WTC11 (cell line): ENCODE results near the gene INO80E. TPM values are rescaled to one million over a fixed set of nuclear protein-coding genes. Genes with fewer than 3 reads are reported as not detected.

Experiments
- ATAC-seq: fragments of 200-7000 bp; cut with Tn5 transposase; 2 replicates; pipeline ENCODE4 v1.10.0; 2021; ENCODE audit warnings: mild to moderate bottlenecking, moderate library complexity
- CTCF ChIA-PET: fragments of 300-600 bp; sonication (Branson Sonifier 250); formaldehyde crosslinking; loops from one replicate; lab custom pipeline; 2021; ENCODE audit warnings: antibody characterized with exemption; lab: Charles Lee
- POLR2A ChIA-PET: fragments of 350-600 bp; sonication (Branson Sonifier 250); formaldehyde crosslinking; loops from one replicate; lab custom pipeline; 2021; ENCODE audit warnings: antibody characterized with exemption; lab: Charles Lee
- DNase-seq: peaks from one replicate; pipeline ENCODE4 v3.0.0; 2021; ENCODE audit warnings: low spot score
- H3K27ac Mint-ChIP-seq: 2 replicates; pipeline ENCODE4 v1.8.0; 2021; ENCODE audit warnings: mixed read lengths
- H3K27me3 Mint-ChIP-seq: 2 replicates; pipeline ENCODE4 v1.8.0; 2021; ENCODE audit warnings: low read depth, mild to moderate bottlenecking, moderate library complexity, mixed read lengths
- H3K36me3 Mint-ChIP-seq: 2 replicates; pipeline ENCODE4 v1.8.0; 2021; ENCODE audit warnings: mixed read lengths
- H3K4me1 Mint-ChIP-seq: 2 replicates; pipeline ENCODE4 v1.8.0; 2022; ENCODE audit warnings: mixed read lengths
- H3K4me3 Mint-ChIP-seq: 2 replicates; pipeline ENCODE4 v1.8.0; 2021; ENCODE audit warnings: mild to moderate bottlenecking, moderate library complexity, mixed read lengths
- H3K9me3 Mint-ChIP-seq: 2 replicates; pipeline ENCODE4 v1.8.0; 2021; ENCODE audit warnings: mixed read lengths
- AR ChIP-seq: fragments of 250-450 bp; sonication (Bioruptor Pico); IDR thresholded peaks from 2 replicates; pipeline ENCODE4 v1.9.0; 2021; ENCODE audit warnings: mild to moderate bottlenecking
- ATF1 ChIP-seq: sonication (generic); formaldehyde crosslinking; IDR thresholded peaks from 2 replicates; pipeline ENCODE4 v1.8.1; 2023; ENCODE audit warnings: mild to moderate bottlenecking, moderate library complexity, missing genetic modification reagents
- CREB1 ChIP-seq: sonication (generic); formaldehyde crosslinking; IDR thresholded peaks from 2 replicates; pipeline ENCODE4 v1.8.0; 2023; ENCODE audit warnings: mild to moderate bottlenecking, missing genetic modification reagents
- E2F4 ChIP-seq: sonication (generic); formaldehyde crosslinking; IDR thresholded peaks from 2 replicates; pipeline ENCODE4 v1.8.1; 2022; ENCODE audit warnings: low read depth, mild to moderate bottlenecking, moderate library complexity, missing genetic modification reagents, borderline replicate concordance
- ELF4 ChIP-seq: sonication (generic); formaldehyde crosslinking; IDR thresholded peaks from 2 replicates; pipeline ENCODE4 v1.8.1; 2022; ENCODE audit warnings: low read depth, mild to moderate bottlenecking, moderate library complexity, missing genetic modification reagents
- IRF1 ChIP-seq: sonication (generic); formaldehyde crosslinking; IDR thresholded peaks from 2 replicates; pipeline ENCODE4 v1.8.0; 2023; ENCODE audit warnings: missing genetic modification reagents
- JUN ChIP-seq: sonication (generic); formaldehyde crosslinking; IDR thresholded peaks from 2 replicates; pipeline ENCODE4 v1.8.0; 2023; ENCODE audit warnings: mild to moderate bottlenecking, missing genetic modification reagents
- MAX ChIP-seq: sonication (generic); formaldehyde crosslinking; IDR thresholded peaks from 2 replicates; pipeline ENCODE4 v1.8.0; 2022; ENCODE audit warnings: mild to moderate bottlenecking, missing genetic modification reagents
- PRRX2 ChIP-seq: fragments of 250-450 bp; sonication (Bioruptor Pico); IDR thresholded peaks from 2 replicates; pipeline ENCODE4 v1.8.0; 2021; ENCODE audit warnings: mild to moderate bottlenecking
- SMAD3 ChIP-seq: sonication (generic); formaldehyde crosslinking; IDR thresholded peaks from 2 replicates; pipeline ENCODE4 v1.8.0; 2022; ENCODE audit warnings: missing genetic modification reagents, mild to moderate bottlenecking, borderline replicate concordance
- TCF7 ChIP-seq: sonication (generic); formaldehyde crosslinking; IDR thresholded peaks from 2 replicates; pipeline ENCODE4 v1.8.0; 2022; ENCODE audit warnings: mild to moderate bottlenecking, low read depth, missing genetic modification reagents, moderate library complexity
- USF2 ChIP-seq: sonication (generic); formaldehyde crosslinking; IDR thresholded peaks from 2 replicates; pipeline ENCODE4 v1.8.1; 2023; ENCODE audit warnings: mild to moderate bottlenecking, missing genetic modification reagents, moderate library complexity
- ZBTB43 ChIP-seq: sonication (generic); formaldehyde crosslinking; IDR thresholded peaks from 2 replicates; pipeline ENCODE4 v1.8.1; 2023; ENCODE audit warnings: mild to moderate bottlenecking, missing genetic modification reagents
- ZNF121 ChIP-seq: sonication (generic); formaldehyde crosslinking; IDR thresholded peaks from 2 replicates; pipeline ENCODE4 v1.8.0; 2023; ENCODE audit warnings: missing genetic modification reagents
- ZNF263 ChIP-seq: sonication (generic); formaldehyde crosslinking; IDR thresholded peaks from 2 replicates; pipeline ENCODE4 v1.8.1; 2022; ENCODE audit warnings: low read depth, mild to moderate bottlenecking, moderate library complexity, missing genetic modification reagents
- ZNF396 ChIP-seq: fragments of 250-450 bp; sonication (Bioruptor Pico); IDR thresholded peaks from 2 replicates; pipeline ENCODE4 v1.8.0; 2021; ENCODE audit warnings: mild to moderate bottlenecking, moderate library complexity, borderline replicate concordance
- ZNF423 ChIP-seq: fragments of 250-450 bp; sonication (Bioruptor Pico); IDR thresholded peaks from 2 replicates; pipeline ENCODE4 v2.1.2; 2022; ENCODE audit warnings: mild to moderate bottlenecking, moderate library complexity
- ZNF425 ChIP-seq: fragments of 250-450 bp; sonication (Bioruptor Pico); conservative IDR thresholded peaks from 2 replicates; pipeline ENCODE4 v1.9.0; 2021; ENCODE audit warnings: mild to moderate bottlenecking
- ZSCAN18 ChIP-seq: fragments of 250-450 bp; sonication (Bioruptor Pico); IDR thresholded peaks from 2 replicates; pipeline ENCODE4 v2.1.2; 2022; ENCODE audit warnings: mild to moderate bottlenecking, moderate library complexity
- total RNA-seq: library from RNA; stranded (reverse); gene quantifications from 3 replicates; pipeline ENCODE4 v1.2.3, GENCODE V29; 2021

Gene INO80E
- total RNA-seq, 1 experiment from 2014 or later, result 101 TPM

GRCh38 chr16:29990034-29990433 lies 6.0 kb upstream of the INO80E start:
- TF ChIP-seq ZNF263 (CRISPR knock-in tag), result no peak
- TF ChIP-seq CREB1, result no peak
- TF ChIP-seq ZSCAN18 (CRISPR knock-in tag), result no peak
- POLR2A ChIA-PET, result interaction anchor here (0.7 kb wide), 1 partner anchor 14 kb away, joined by 3 read pairs; no protein-coding TSS in a partner anchor
- no peak for DNase-seq
- CTCF ChIA-PET, result interaction anchor here (1.7 to 2.2 kb wide), 2 partner anchors 11 to 42 kb away, joined by 9 read pairs; no protein-coding TSS in a partner anchor
- Mint-ChIP-seq H3K27me3 (no peaks in the 10 kb centered on the region), H3K9me3 (no peaks in the 10 kb centered on the region), H3K4me1 (peaks cover 7% of the 10 kb centered on the region; the same call in 1 of the 2 replicates), H3K36me3 (peaks cover 33% of the 10 kb centered on the region), H3K4me3 (no peak overlapping the region), H3K27ac (no peak overlapping the region)
- no peak for ATAC-seq

- DNase-seq (no peak), ATAC-seq (no peak)
- POLR2A ChIA-PET, result interaction anchor here (0.7 kb wide), 1 partner anchor 15 kb away, joined by 3 read pairs; no protein-coding TSS in a partner anchor
- Mint-ChIP-seq H3K9me3 (no peaks in the 10 kb centered on the region), H3K4me3 (no peak overlapping the region), H3K27me3 (no peaks in the 10 kb centered on the region), H3K36me3 (peaks cover 26% of the 10 kb centered on the region), H3K4me1 (peaks cover 7% of the 10 kb centered on the region; the same call in 1 of the 2 replicates), H3K27ac (no peak overlapping the region)
- CTCF ChIA-PET, result interaction anchor here (1.0 to 2.2 kb wide), 3 partner anchors 10 to 40 kb away, joined by 4 to 9 read pairs (median 4); partner anchors contain the start of genes TAOK2 and TLCD3B
- TF ChIP-seq JUN (CRISPR knock-in tag), result no peak
- no peak for TF ChIP-seq PRRX2
- no peak for TF ChIP-seq ZNF423 (CRISPR knock-in tag)
- no peak for TF ChIP-seq E2F4 (CRISPR knock-in tag)
- TF ChIP-seq ELF4 (CRISPR knock-in tag), result no peak
- TF ChIP-seq ZNF425 (CRISPR knock-in tag), result no peak
- TF ChIP-seq MAX (CRISPR knock-in tag), result no peak
- TF ChIP-seq ZNF396 (CRISPR knock-in tag), result no peak
- no peak for TF ChIP-seq AR (CRISPR knock-in tag)
- no peak for TF ChIP-seq ZSCAN18 (CRISPR knock-in tag)
- no peak for TF ChIP-seq USF2 (CRISPR knock-in tag)
- no peak for TF ChIP-seq IRF1 (CRISPR knock-in tag)
- no peak for TF ChIP-seq SMAD3
- TF ChIP-seq TCF7 (CRISPR knock-in tag), result no peak
- no peak for TF ChIP-seq ZNF121
- TF ChIP-seq ZBTB43 (CRISPR knock-in tag), result no peak
- no peak for TF ChIP-seq ATF1 (CRISPR knock-in tag)
Measured at GRCh38 chr16:29990883-29991570, 5.0 kb upstream of the INO80E start.
